Caki2 (cell line): ENCODE measurements around the gene HSPA9. TPM values are rescaled to one million over a fixed set of nuclear protein-coding genes. Genes with fewer than 3 reads are reported as not detected.
A peak's percentile ranks its signal among the peaks of the same experiment; 100 is the strongest.

Experiments
- DNase-seq: peaks from one replicate; pipeline ENCODE4 v3.0.0-alpha.2; 2015; ENCODE audit warnings: low read depth
- in situ Hi-C: cut with HindIII; loops from 2 replicates; pipeline ENCODE4 v1.10.0; 2016; ENCODE audit warnings: low sequenced_read_pairs, low pct_unique_long_range_greater_than_20kb, mixed read lengths
- total RNA-seq: library from RNA; depleted of rRNA; stranded (reverse); fragments of >200 nt; shearing (Covaris generic); gene quantifications from 2 replicates; pipeline ENCODE4 v1.2.3, GENCODE V29; 2014; ENCODE audit warnings: low replicate concordance

HSPA9 gene
- total RNA-seq, 1 experiment from 2014 or later: 234 TPM

GRCh38 chr5:138597661-138598400, 22.6 kb upstream of the HSPA9 start:
- in situ Hi-C loops: no loop called here
- no peak for DNase-seq

GRCh38 chr5:138596105-138596881, 21.1 kb upstream of the HSPA9 start:
- in situ Hi-C loops: no loop called here
- no peak for DNase-seq

GRCh38 chr5:138595180-138595795, 20.1 kb upstream of the HSPA9 start:
- in situ Hi-C loops: no loop called here
- no peak for DNase-seq

GRCh38 chr5:138594305-138595058, 19.3 kb upstream of the HSPA9 start:
- in situ Hi-C loops: no loop called here
- no peak for DNase-seq

- DNase-seq: no peak
- in situ Hi-C loops: no loop called here
These were observed 13.0 kb upstream of the HSPA9 start for GRCh38 chr5:138588013-138588788.

GRCh38 chr5:138585157-138585556, 10.0 kb upstream of the HSPA9 start:
- no peak for DNase-seq
- in situ Hi-C loops: no loop called here

GRCh38 chr5:138583984-138584637, 8.9 kb upstream of the HSPA9 start:
- no peak for DNase-seq
- in situ Hi-C loops: no loop called here

- DNase-seq: no peak
- in situ Hi-C loops: no loop called here
These were observed 7.8 kb upstream of the HSPA9 start for GRCh38 chr5:138582959-138583358.

- no peak for DNase-seq
- in situ Hi-C loops: no loop called here
These were observed 5.6 kb upstream of the HSPA9 start for GRCh38 chr5:138580777-138581176.

- in situ Hi-C loops: no loop called here
- DNase-seq: no peak
These were observed 4.8 kb upstream of the HSPA9 start for GRCh38 chr5:138580001-138580400.

GRCh38 chr5:138579517-138579863, 4.3 kb upstream of the HSPA9 start:
- in situ Hi-C loops: no loop called here
- no peak for DNase-seq

GRCh38 chr5:138577452-138577851, 2.3 kb upstream of the HSPA9 start:
- in situ Hi-C loops: no loop called here
- DNase-seq: no peak

- in situ Hi-C loops: no loop called here
- DNase-seq: no peak
These were observed 432 bp downstream of the HSPA9 start for GRCh38 chr5:138574744-138575193.

GRCh38 chr5:138573949-138574670, 1.1 kb downstream of the HSPA9 start:
- DNase-seq: no peak
- in situ Hi-C loops: no loop called here

- DNase-seq: no peak
- in situ Hi-C loops: no loop called here
These were observed 2.0 kb downstream of the HSPA9 start for GRCh38 chr5:138573223-138573622.

GRCh38 chr5:138570871-138571270, 4.3 kb downstream of the HSPA9 start:
- no peak for DNase-seq
- in situ Hi-C loops: no loop called here

GRCh38 chr5:138569782-138570181, 5.4 kb downstream of the HSPA9 start:
- in situ Hi-C loops: no loop called here
- peak; percentile 45 for DNase-seq
